ENCODE measurements around the gene ZNF578. TPM values are rescaled to one million over a fixed set of nuclear protein-coding genes. Genes with fewer than 3 reads are reported as not detected.

Gene ZNF578
- total and polyA plus RNA-seq, 2 of the 8 experiments (the other 6 are each of a cell fraction or from before 2014, with no cell fraction given), result 1.6 to 4.2 TPM

GRCh38 chr19:52520013-52520412, 66.7 kb downstream of the ZNF578 start:
- ChIA-PET POLR2A (ENCODE audit: partially characterized antibody) (interaction anchor here (1.4 kb wide), 1 partner anchor 17 kb away, joined by 4 read pairs; no protein-coding TSS in a partner anchor), CTCF (ENCODE audit: partially characterized antibody) (no interaction called here)
- Histone ChIP-seq H3K4me3 (ENCODE audit: extremely low read depth in 1 of 4, insufficient read depth in 2 of 4, low read depth in 3 of 4, low read length in 4 of 4) (no peak overlapping the region; a peak in 1 of 8 replicates), H2BK12ac (ENCODE audit: low read depth, low read length) (no peak overlapping the region), H3K36me3 (ENCODE audit: control insufficient read depth in 2 of 4, insufficient read depth in 4 of 4, low read length in 3 of 4) (no peaks in the 10 kb centered on the region), H2BK15ac (ENCODE audit: low read length) (0 out of 2 replicates have a peak overlapping the region, but pooled peaks have one; percentile 40), H3K27ac (ENCODE audit: low read depth, low read length) (no peak overlapping the region), H3K23me2 (ENCODE audit: low read depth, low read length) (no peaks in the 10 kb centered on the region), H3K4ac (replicated peaks; ENCODE audit: insufficient read length, low read depth, low read length) (no peak overlapping the region), H2BK5ac (ENCODE audit: low read depth, low read length) (no peak overlapping the region), H4K91ac (replicated peaks; ENCODE audit: insufficient read length, low read length) (no peak overlapping the region), H3K4me1 (replicated peaks in 1 of 4; ENCODE audit: control insufficient read depth in 3 of 4, insufficient read depth in 4 of 4, low read length in 3 of 4) (peaks cover 2 to 14% (median 10%) of the 10 kb centered on the region in 4 experiments; a peak in 5 of 7 replicates), H3K14ac (ENCODE audit: insufficient read length) (no peak overlapping the region), H3K56ac (replicated peaks; ENCODE audit: insufficient read length, low read depth, low read length) (no peak overlapping the region), H3K4me2 (ENCODE audit: insufficient read depth in 1 of 2, low read depth in 2 of 2, low read length in 2 of 2) (peak overlapping the region; percentile 21 to 33; a peak in 1 of 4 replicates), H2AK5ac (ENCODE audit: low read depth, low read length) (no peak overlapping the region), H3K79me2 (ENCODE audit: control insufficient read depth in 1 of 2, insufficient read depth in 2 of 2, low read length in 2 of 2) (no peaks in the 10 kb centered on the region), H3K27me3 (replicated peaks in 1 of 4; ENCODE audit: control insufficient read depth in 3 of 4, extremely low read depth in 1 of 4, insufficient read depth in 3 of 4, low read length in 3 of 4) (no peaks in the 10 kb centered on the region), H4K5ac (ENCODE audit: insufficient read length, low read depth, low read length) (no peak overlapping the region), H4K8ac (ENCODE audit: extremely low read depth, insufficient read depth, low read length) (no peak overlapping the region), H2BK120ac (replicated peaks; ENCODE audit: low read depth, low read length) (no peak overlapping the region), H3K18ac (ENCODE audit: extremely low read depth, low read length) (no peak overlapping the region), H2AFZ (ENCODE audit: low read length) (no peak overlapping the region), H3K9ac (replicated peaks in 1 of 4; ENCODE audit: extremely low read depth in 1 of 4, low read depth in 3 of 4, low read length in 3 of 4) (no peak overlapping the region), H2BK20ac (ENCODE audit: low read length) (no peak overlapping the region), H3K79me1 (ENCODE audit: low read depth, low read length) (no peaks in the 10 kb centered on the region), H3K9me3 (ENCODE audit: insufficient read depth in 2 of 2, low read depth in 1 of 2, low read length in 1 of 2) (no peaks in the 10 kb centered on the region), H3K23ac (ENCODE audit: insufficient read length) (no peak overlapping the region), H4K20me1 (replicated peaks in 1 of 2; ENCODE audit: control insufficient read depth in 1 of 2, insufficient read depth in 2 of 2, low read length in 2 of 2) (no peaks in the 10 kb centered on the region)
- FAIRE-seq (no peak), DNase-seq (ENCODE audit: low read depth in 1 of 2, low spot score in 2 of 2) (no peak)
- TF ChIP-seq CEBPB (IDR thresholded peaks at IDR 0.05; ENCODE audit: low read depth, low read length) (0 out of 2 replicates have a peak, but pooled peaks have one; percentile 19), NRF1 (IDR thresholded peaks at IDR 0.05; ENCODE audit: low read depth, low read length) (no peak)
- 73% methylated on average over 4 of the region's 4 CpGs; no CpG with 5 or more reads in 1 of the 2 experiments for WGBS, 2 experiments (ENCODE audit: extremely low coverage in 1 of 2, insufficient coverage in 1 of 2, insufficient read length in 1 of 2, insufficient replicate concordance in 2 of 2, low coverage in 1 of 2, low lambda C conversion rate in 2 of 2, missing lambda C conversion rate in 1 of 2)

Measured in H1 (cell line).